ENCODE measurements around the gene IP6K1.

- TF ChIP-seq CTCF (IDR thresholded peaks at IDR 0.05 in 2 of 3, conservative IDR thresholded peaks at IDR 0.05 in 1 of 3; ENCODE audit: borderline replicate concordance in 1 of 3, insufficient read depth in 1 of 3, low read depth in 2 of 3, low read length in 2 of 3) (no peak), POLR2A (IDR thresholded peaks at IDR 0.05; ENCODE audit: borderline replicate concordance, extremely low read depth, insufficient read depth, insufficient read length) (no peak), FOSL1 (IDR thresholded peaks at IDR 0.05; ENCODE audit: low read depth) (no peak), CEBPB (IDR thresholded peaks at IDR 0.05; ENCODE audit: low read depth) (no peak), EGR1 (IDR thresholded peaks at IDR 0.05; ENCODE audit: low read depth) (no peak), POLR2AphosphoS5 (IDR thresholded peaks at IDR 0.05; ENCODE audit: low read depth, low read length) (no peak), SIN3A (IDR thresholded peaks at IDR 0.05; ENCODE audit: low read depth) (no peak), EZH2 (IDR thresholded peaks at IDR 0.05) (no peak), REST (IDR thresholded peaks at IDR 0.05; ENCODE audit: low read depth) (no peak), ZFX (IDR thresholded peaks at IDR 0.05) (no peak), RAD21 (IDR thresholded peaks at IDR 0.05; ENCODE audit: low read depth) (no peak), SP1 (IDR thresholded peaks at IDR 0.05; ENCODE audit: low read depth) (no peak), ELF1 (IDR thresholded peaks at IDR 0.05; ENCODE audit: borderline replicate concordance, low read depth) (no peak), MAX (IDR thresholded peaks at IDR 0.05) (no peak)
These were observed 63.4 kb downstream of the IP6K1 start for GRCh38 chr3:49722896-49723295.
